Measurements from ENCODE around the gene CDYL2.
A peak's percentile ranks its signal among the peaks of the same experiment; 100 is the strongest.
"Not testable (repeated sequence)": the region's sequence is repeated elsewhere in the genome, so short reads cannot be mapped to it uniquely, and the experiment has no call there.

The CDYL2 gene

GRCh38 chr16:80743273-80743672 lies 61.1 kb downstream of the CDYL2 start:
- FAIRE-seq: no peak
- TF ChIP-seq POLR2AphosphoS5 (IDR thresholded peaks at IDR 0.05; ENCODE audit: low read depth, low read length): no peak
- no peak for TF ChIP-seq POLR2A (IDR thresholded peaks at IDR 0.05; ENCODE audit: low read depth, low read length)
- no peak for TF ChIP-seq TAF1 (IDR thresholded peaks at IDR 0.05; ENCODE audit: borderline replicate concordance, low read depth, low read length)
- DNase-seq (ENCODE audit: insufficient read length): no peak

GRCh38 chr16:80742331-80742730 lies 62.1 kb downstream of the CDYL2 start:
- no peak for FAIRE-seq

GRCh38 chr16:80741724-80742123 lies 62.7 kb downstream of the CDYL2 start:
- no peak for TF ChIP-seq TAF1 (IDR thresholded peaks at IDR 0.05; ENCODE audit: borderline replicate concordance, low read depth, low read length)
- TF ChIP-seq POLR2A (IDR thresholded peaks at IDR 0.05; ENCODE audit: low read depth, low read length): no peak
- TF ChIP-seq POLR2AphosphoS5 (IDR thresholded peaks at IDR 0.05; ENCODE audit: low read depth, low read length): no peak
- DNase-seq (ENCODE audit: insufficient read length) (no peak), FAIRE-seq (no peak)

More at GRCh38 chr16:80742331-80742730, 62.1 kb downstream of the CDYL2 start:
- DNase-seq (ENCODE audit: insufficient read length): no peak
- TF ChIP-seq POLR2A (IDR thresholded peaks at IDR 0.05; ENCODE audit: low read depth, low read length): no peak
- no peak for TF ChIP-seq TAF1 (IDR thresholded peaks at IDR 0.05; ENCODE audit: borderline replicate concordance, low read depth, low read length)
- TF ChIP-seq POLR2AphosphoS5 (IDR thresholded peaks at IDR 0.05; ENCODE audit: low read depth, low read length): no peak

GRCh38 chr16:80739523-80739922 lies 64.9 kb downstream of the CDYL2 start:
- DNase-seq (ENCODE audit: insufficient read length) (no peak), FAIRE-seq (no peak)
- no peak for TF ChIP-seq TAF1 (IDR thresholded peaks at IDR 0.05; ENCODE audit: borderline replicate concordance, low read depth, low read length)
- TF ChIP-seq POLR2AphosphoS5 (IDR thresholded peaks at IDR 0.05; ENCODE audit: low read depth, low read length): no peak
- no peak for TF ChIP-seq POLR2A (IDR thresholded peaks at IDR 0.05; ENCODE audit: low read depth, low read length)

GRCh38 chr16:80738521-80738920 lies 65.9 kb downstream of the CDYL2 start:
- TF ChIP-seq TAF1 (IDR thresholded peaks at IDR 0.05; ENCODE audit: borderline replicate concordance, low read depth, low read length) (no peak), POLR2A (IDR thresholded peaks at IDR 0.05; ENCODE audit: low read depth, low read length) (no peak), POLR2AphosphoS5 (IDR thresholded peaks at IDR 0.05; ENCODE audit: low read depth, low read length) (no peak)
- no peak for FAIRE-seq
- no peak for DNase-seq (ENCODE audit: insufficient read length)

GRCh38 chr16:80735846-80736245 lies 68.6 kb downstream of the CDYL2 start:
- FAIRE-seq: peak; percentile 54
- no peak for TF ChIP-seq POLR2AphosphoS5 (IDR thresholded peaks at IDR 0.05; ENCODE audit: low read depth, low read length)
- TF ChIP-seq TAF1 (IDR thresholded peaks at IDR 0.05; ENCODE audit: borderline replicate concordance, low read depth, low read length): no peak
- TF ChIP-seq POLR2A (IDR thresholded peaks at IDR 0.05; ENCODE audit: low read depth, low read length): no peak
- DNase-seq (ENCODE audit: insufficient read length): no peak

- no peak for TF ChIP-seq TAF1 (IDR thresholded peaks at IDR 0.05; ENCODE audit: borderline replicate concordance, low read depth, low read length)
- no peak for TF ChIP-seq POLR2AphosphoS5 (IDR thresholded peaks at IDR 0.05; ENCODE audit: low read depth, low read length)
- TF ChIP-seq POLR2A (IDR thresholded peaks at IDR 0.05; ENCODE audit: low read depth, low read length): no peak
- FAIRE-seq: no peak
Observed at GRCh38 chr16:80733407-80733806, 71.0 kb downstream of the CDYL2 start.

GRCh38 chr16:80731915-80732314 lies 72.5 kb downstream of the CDYL2 start:
- no peak for FAIRE-seq
- TF ChIP-seq POLR2AphosphoS5 (IDR thresholded peaks at IDR 0.05; ENCODE audit: low read depth, low read length) (no peak), POLR2A (IDR thresholded peaks at IDR 0.05; ENCODE audit: low read depth, low read length) (no peak)
- no peak for DNase-seq (ENCODE audit: insufficient read length)

More at GRCh38 chr16:80733407-80733806, 71.0 kb downstream of the CDYL2 start:
- DNase-seq (ENCODE audit: insufficient read length): no peak

- not testable (repeated sequence) for FAIRE-seq
Observed at GRCh38 chr16:80727066-80727763, 77.2 kb downstream of the CDYL2 start.

GRCh38 chr16:80725566-80726162 lies 78.7 kb downstream of the CDYL2 start:
- FAIRE-seq: no peak
- DNase-seq (ENCODE audit: insufficient read length): no peak
- TF ChIP-seq TAF1 (IDR thresholded peaks at IDR 0.05; ENCODE audit: borderline replicate concordance, low read depth, low read length) (no peak), POLR2A (IDR thresholded peaks at IDR 0.05; ENCODE audit: low read depth, low read length) (no peak), POLR2AphosphoS5 (IDR thresholded peaks at IDR 0.05; ENCODE audit: low read depth, low read length) (no peak)

More at GRCh38 chr16:80727066-80727763, 77.2 kb downstream of the CDYL2 start:
- not testable (repeated sequence) for DNase-seq (ENCODE audit: insufficient read length)

GRCh38 chr16:80723981-80724380 lies 80.4 kb downstream of the CDYL2 start:
- DNase-seq (ENCODE audit: insufficient read length) (no peak), FAIRE-seq (no peak)
- no peak for TF ChIP-seq POLR2AphosphoS5 (IDR thresholded peaks at IDR 0.05; ENCODE audit: low read depth, low read length)

GRCh38 chr16:80723091-80723490 lies 81.3 kb downstream of the CDYL2 start:
- FAIRE-seq: no peak
- TF ChIP-seq TAF1 (IDR thresholded peaks at IDR 0.05; ENCODE audit: borderline replicate concordance, low read depth, low read length) (no peak), POLR2AphosphoS5 (IDR thresholded peaks at IDR 0.05; ENCODE audit: low read depth, low read length) (no peak), POLR2A (IDR thresholded peaks at IDR 0.05; ENCODE audit: low read depth, low read length) (no peak)

More at GRCh38 chr16:80723091-80723490, 81.3 kb downstream of the CDYL2 start:
- no peak for DNase-seq (ENCODE audit: insufficient read length)
